Measurements from ENCODE around the gene ABCB8. TPM values are rescaled to one million over a fixed set of nuclear protein-coding genes. Genes with fewer than 3 reads are reported as not detected.

Gene ABCB8
- total and polyA plus RNA-seq, 9 of the 15 experiments (the other 6 are each of a cell fraction or from before 2014, with no cell fraction given), result 7.6 to 106 (median 36.3) TPM

- TF ChIP-seq ZBTB11 (CRISPR knock-in tag; IDR thresholded peaks at IDR 0.05), result peak in 2 of 3 experiments; percentile 6 to 95; a peak in 2 of 6 replicates
- TF ChIP-seq POLR3G (IDR thresholded peaks at IDR 0.05; ENCODE audit: extremely low read depth, insufficient read length, insufficient replicate concordance), result no peak
- no peak for TF ChIP-seq RBM22 (IDR thresholded peaks at IDR 0.05; ENCODE audit: low read depth, low read length, poor library complexity, severe bottlenecking)
- no peak for TF ChIP-seq MTA2 (IDR thresholded peaks at IDR 0.05; ENCODE audit: low read depth)
- TF ChIP-seq SMARCE1 (IDR thresholded peaks at IDR 0.05), result no peak; the same call in none of the 2 replicates
- no peak for TF ChIP-seq IFI16 (CRISPR knock-in tag; IDR thresholded peaks at IDR 0.05)
- no peak for TF ChIP-seq MECOM (CRISPR knock-in tag; IDR thresholded peaks at IDR 0.05)
- TF ChIP-seq SPI1 (IDR thresholded peaks at IDR 0.05; ENCODE audit: borderline replicate concordance, low read depth, low read length), result peak; percentile 21; the same call in 1 of the 2 replicates
- no peak for TF ChIP-seq MTF1 (CRISPR knock-in tag; IDR thresholded peaks at IDR 0.05; ENCODE audit: borderline replicate concordance)
- TF ChIP-seq TBP (optimal IDR thresholded peaks at IDR 0.05; ENCODE audit: low read depth, low read length), result peak; percentile 77
- TF ChIP-seq ZNF398 (CRISPR knock-in tag; IDR thresholded peaks at IDR 0.05), result no peak
- TF ChIP-seq RBM17 (IDR thresholded peaks at IDR 0.05; ENCODE audit: borderline replicate concordance, low read depth, low read length), result no peak
- TF ChIP-seq CHAMP1 (IDR thresholded peaks at IDR 0.05), result no peak
- TF ChIP-seq TCF7L2 (IDR thresholded peaks at IDR 0.05; ENCODE audit: low read depth, low read length), result peak; percentile 80
- TF ChIP-seq PHB (CRISPR knock-in tag; IDR thresholded peaks at IDR 0.05), result 0 out of 2 replicates have a peak, but pooled peaks have one; percentile 29
- peak; percentile 38; the same call in 1 of the 2 replicates for TF ChIP-seq CBFA2T3 (IDR thresholded peaks at IDR 0.05)
- TF ChIP-seq MED1 (CRISPR knock-in tag; IDR thresholded peaks at IDR 0.05; ENCODE audit: borderline replicate concordance), result no peak
- no peak for TF ChIP-seq NCOR1 (IDR thresholded peaks at IDR 0.05)
These were observed 29.9 kb downstream of the ABCB8 start (continued) for GRCh38 chr7:151057989-151058780.

Measured in K562 (cell line).